Measurements from ENCODE around the gene SUMF1. TPM values are rescaled to one million over a fixed set of nuclear protein-coding genes. Genes with fewer than 3 reads are reported as not detected.

The SUMF1 gene
- total RNA-seq, 2 experiments from 2014 or later = 8.8 to 9.2 TPM

GRCh38 chr3:4362523-4362922, 104.5 kb downstream of the SUMF1 start:
- POLR2A ChIA-PET = no interaction called here
- CTCF ChIA-PET = no interaction called here

GRCh38 chr3:4360817-4361216, 106.3 kb downstream of the SUMF1 start:
- POLR2A ChIA-PET = no interaction called here
- CTCF ChIA-PET = no interaction called here

GRCh38 chr3:4359805-4360502, 107.1 kb downstream of the SUMF1 start:
- ChIA-PET POLR2A (no interaction called here), CTCF (interaction anchor here (1.0 kb wide), 1 partner anchor 133 kb away, joined by 5 read pairs; the partner anchor contains the start of gene ITPR1)

GRCh38 chr3:4358273-4358672, 108.8 kb downstream of the SUMF1 start:
- ChIA-PET CTCF (no interaction called here), POLR2A (no interaction called here)

GRCh38 chr3:4356546-4357410, 110.3 kb downstream of the SUMF1 start:
- POLR2A ChIA-PET = no interaction called here
- CTCF ChIA-PET = no interaction called here

- CTCF ChIA-PET = no interaction called here
- POLR2A ChIA-PET = no interaction called here
These were observed 110.9 kb downstream of the SUMF1 start for GRCh38 chr3:4356220-4356540.

- ChIA-PET POLR2A (no interaction called here), CTCF (no interaction called here)
These were observed 111.5 kb downstream of the SUMF1 start for GRCh38 chr3:4355401-4356219.

- CTCF ChIA-PET = interaction anchor here (0.6 to 2.0 kb wide), 6 partner anchors 55 to 282 kb away, joined by 3 to 16 read pairs (median 4); no protein-coding TSS in a partner anchor
These were observed 115.2 kb downstream of the SUMF1 start for GRCh38 chr3:4351872-4352271.

GRCh38 chr3:4351164-4351855, 115.8 kb downstream of the SUMF1 start:
- CTCF ChIA-PET = interaction anchor here (0.6 to 2.0 kb wide), 19 partner anchors 45 to 282 kb away, joined by 3 to 16 read pairs (median 3); partner anchors contain the start of gene ITPR1

More at GRCh38 chr3:4351872-4352271, 115.2 kb downstream of the SUMF1 start:
- POLR2A ChIA-PET = interaction anchor here (0.9 to 2.0 kb wide), 3 partner anchors 115 to 143 kb away, joined by 4 to 7 read pairs (median 4); partner anchors contain the start of genes ITPR1 and SUMF1

GRCh38 chr3:4350789-4351163, 116.3 kb downstream of the SUMF1 start:
- POLR2A ChIA-PET = interaction anchor here (0.5 to 2.0 kb wide), 5 partner anchors 47 to 624 kb away, joined by 3 to 8 read pairs (median 4); partner anchors contain the start of genes ITPR1 and SUMF1
- CTCF ChIA-PET = interaction anchor here (0.7 to 2.0 kb wide), 18 partner anchors 45 to 301 kb away, joined by 3 to 16 read pairs (median 4); partner anchors contain the start of gene ITPR1

More at GRCh38 chr3:4351164-4351855, 115.8 kb downstream of the SUMF1 start:
- POLR2A ChIA-PET = interaction anchor here (0.5 to 2.0 kb wide), 5 partner anchors 46 to 624 kb away, joined by 3 to 8 read pairs (median 4); partner anchors contain the start of genes ITPR1 and SUMF1

GRCh38 chr3:4343258-4343657, 123.8 kb downstream of the SUMF1 start:
- ChIA-PET POLR2A (no interaction called here), CTCF (no interaction called here)

- ChIA-PET CTCF (interaction anchor here (0.8 kb wide), 1 partner anchor 286 kb away, joined by 3 read pairs; no protein-coding TSS in a partner anchor), POLR2A (no interaction called here)
These were observed 125.8 kb downstream of the SUMF1 start for GRCh38 chr3:4341336-4341675.

- CTCF ChIA-PET = interaction anchor here (0.6 to 0.8 kb wide), 2 partner anchors 213 to 287 kb away, joined by 3 read pairs; no protein-coding TSS in a partner anchor
- POLR2A ChIA-PET = no interaction called here
These were observed 126.4 kb downstream of the SUMF1 start for GRCh38 chr3:4340411-4341335.

- ChIA-PET CTCF (no interaction called here), POLR2A (no interaction called here)
These were observed 127.0 kb downstream of the SUMF1 start for GRCh38 chr3:4340077-4340410.

GRCh38 chr3:4338751-4339150, 128.3 kb downstream of the SUMF1 start:
- CTCF ChIA-PET = no interaction called here
- POLR2A ChIA-PET = no interaction called here

GRCh38 chr3:4336850-4337546, 130.1 kb downstream of the SUMF1 start:
- POLR2A ChIA-PET = no interaction called here
- CTCF ChIA-PET = no interaction called here

GRCh38 chr3:4335840-4336562, 131.1 kb downstream of the SUMF1 start:
- CTCF ChIA-PET = no interaction called here
- POLR2A ChIA-PET = no interaction called here
